GM12864 (cell line): ENCODE results near the gene TP53I13.

Experiments used
- DNase-seq: peaks from one replicate; pipeline ENCODE4 v3.0.0-alpha.2; 2011; ENCODE audit warnings: low read depth
- H3K4me3 ChIP-seq: 2 replicates; pipeline ENCODE4 v1.5.1; 2011; ENCODE audit warnings: mild to moderate bottlenecking, low read depth, low read length, control low read depth
- CTCF ChIP-seq: IDR thresholded peaks from 2 replicates; pipeline ENCODE4 v1.5.1; 2011; ENCODE audit warnings: low read depth, mild to moderate bottlenecking, moderate library complexity, low read length, control low read depth, inconsistent platforms; ENCODE audit errors: missing control alignments

Gene TP53I13

GRCh38 chr17:29567554-29568330, 759 bp upstream of the TP53I13 start:
- H3K4me3 ChIP-seq = peak overlapping the region; percentile 65
- peak; percentile 68 for TF ChIP-seq CTCF
- DNase-seq = no peak

DNA sequence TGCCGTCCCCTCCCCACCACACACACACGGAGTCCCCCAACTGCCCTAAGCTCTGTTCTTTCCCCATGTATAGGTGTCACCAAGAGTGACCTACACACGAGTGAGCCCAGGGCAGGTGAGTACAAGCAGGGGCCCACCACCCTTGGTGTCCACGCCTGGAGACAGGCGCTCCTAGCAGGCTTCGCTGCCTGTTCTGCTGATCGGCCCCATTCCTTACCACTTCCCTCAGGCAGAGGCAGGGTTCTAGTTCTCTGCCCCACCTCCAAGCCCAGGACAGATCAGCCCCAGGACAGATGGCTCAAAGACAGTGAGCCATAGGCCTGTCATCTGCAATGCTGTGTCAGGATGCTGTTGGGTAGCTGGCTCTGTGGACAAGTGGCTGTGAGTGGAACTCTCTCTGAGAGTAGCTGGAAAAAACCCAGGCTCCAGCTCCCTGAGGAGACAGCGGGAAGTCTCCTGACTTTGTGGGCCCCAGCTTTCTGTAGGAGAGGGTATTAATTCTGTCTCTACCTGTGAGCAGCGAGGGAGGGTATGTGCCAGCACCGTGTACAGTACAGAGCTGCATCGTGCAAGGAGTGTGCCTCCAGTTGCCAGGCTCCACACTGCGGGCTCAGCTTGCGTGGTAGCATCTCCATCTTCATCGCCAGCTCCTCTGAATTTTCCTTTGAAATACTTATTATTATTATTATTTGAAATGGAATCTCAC, 897 bp downstream of the TP53I13 start:
- DNase-seq = no peak
- no peak for TF ChIP-seq CTCF
- H3K4me3 ChIP-seq = peak overlapping the region; percentile 68

- H3K4me3 ChIP-seq = no peak overlapping the region
- no peak for TF ChIP-seq CTCF
- DNase-seq = no peak
Observed at GRCh38 chr17:29570521-29570920, 2.0 kb downstream of the TP53I13 start.

GRCh38 chr17:29571486-29571882, 3.0 kb downstream of the TP53I13 start:
- DNase-seq = no peak
- no peak for TF ChIP-seq CTCF
- no peak overlapping the region for H3K4me3 ChIP-seq

DNA sequence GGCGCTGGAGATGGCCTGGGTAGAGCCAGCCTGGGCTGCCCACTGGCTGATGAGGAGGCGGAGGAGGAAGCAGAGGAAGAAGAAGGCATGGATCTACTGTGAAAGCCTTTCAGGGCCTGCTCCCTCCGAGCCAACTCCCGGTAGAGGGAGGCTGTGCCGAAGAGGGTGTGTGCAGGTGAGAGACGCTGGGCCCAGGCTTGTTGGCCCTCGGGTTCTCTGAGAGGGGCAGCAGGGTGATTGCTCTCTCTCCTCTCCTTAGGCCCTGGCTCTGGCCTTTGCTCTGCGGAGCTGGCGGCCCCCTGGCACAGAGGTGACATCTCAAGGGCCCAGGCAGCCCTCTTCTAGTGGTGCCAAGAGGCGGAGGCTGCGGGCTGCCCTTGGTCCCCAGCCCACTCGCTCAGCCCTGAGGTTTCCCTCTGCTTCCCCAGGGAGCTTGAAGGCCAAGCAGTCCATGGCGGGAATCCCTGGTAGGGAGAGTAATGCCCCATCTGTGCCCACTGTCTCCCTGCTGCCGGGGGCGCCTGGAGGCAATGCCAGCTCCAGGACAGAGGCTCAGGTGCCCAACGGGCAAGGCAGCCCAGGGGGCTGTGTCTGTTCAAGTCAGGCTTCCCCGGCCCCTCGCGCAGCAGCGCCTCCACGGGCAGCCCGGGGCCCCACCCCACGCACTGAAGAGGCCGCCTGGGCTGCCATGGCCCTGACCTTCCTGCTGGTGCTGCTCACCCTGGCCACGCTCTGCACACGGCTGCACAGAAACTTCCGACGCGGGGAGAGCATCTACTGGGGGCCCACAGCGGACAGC, 3.6 kb downstream of the TP53I13 start:
- H3K4me3 ChIP-seq = no peak overlapping the region
- TF ChIP-seq CTCF = no peak
- DNase-seq = no peak

DNA sequence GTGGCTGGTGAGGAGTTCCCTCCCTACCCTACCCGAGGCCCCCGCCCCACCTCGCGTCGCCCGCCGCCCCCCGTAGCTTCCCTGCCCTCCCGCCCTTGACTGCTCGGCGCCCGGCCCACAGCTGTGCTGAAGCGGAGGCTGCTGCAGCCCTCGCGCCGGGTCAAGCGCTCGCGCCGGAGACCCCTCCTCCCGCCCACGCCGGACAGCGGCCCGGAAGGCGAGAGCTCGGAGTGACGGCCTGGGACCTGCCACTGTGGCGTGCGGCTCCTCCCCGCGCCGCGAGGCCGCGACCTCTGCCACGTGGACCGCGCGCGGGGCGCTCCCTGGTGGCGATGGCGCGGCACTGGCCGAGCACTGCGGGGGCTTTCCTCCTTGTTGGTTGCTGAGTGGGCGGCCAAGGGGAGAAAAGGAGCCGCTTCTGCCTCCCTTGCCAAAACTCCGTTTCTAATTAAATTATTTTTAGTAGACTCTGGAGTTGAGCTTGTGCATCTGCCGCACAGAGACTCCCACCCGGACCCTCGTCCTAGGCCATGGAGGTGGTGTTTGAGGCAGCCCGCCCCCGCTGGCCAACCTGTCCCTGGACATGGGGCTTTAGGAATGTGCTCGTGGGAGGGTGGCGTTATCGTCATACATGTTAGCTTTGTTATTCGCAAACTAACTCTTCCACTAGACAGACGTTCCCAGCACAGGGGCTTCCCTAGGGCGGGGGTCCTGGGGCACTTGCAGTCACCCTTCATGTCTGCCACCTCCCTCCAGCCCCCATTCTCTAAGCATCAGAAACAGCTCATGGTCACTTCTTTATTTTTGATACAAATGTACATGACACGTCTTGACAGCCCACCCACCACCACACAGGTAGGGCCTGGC, 4.4 kb downstream of the TP53I13 start:
- no peak overlapping the region for H3K4me3 ChIP-seq
- no peak for DNase-seq
- peak; percentile 82 for TF ChIP-seq CTCF
